Ovary (tissue), 9 donors: ENCODE measurements around the gene RFX3. TPM values are rescaled to one million over a fixed set of nuclear protein-coding genes. Genes with fewer than 3 reads are reported as not detected.

Experiments
- DNase-seq, 5 donors: peaks; one replicate each; pipeline ENCODE4 v3.0.0-alpha.2; 2019 to 2020
- H3K27ac ChIP-seq, 2 donors: fragments of 200-600 bp; one replicate each; pipeline versions ENCODE4 v1.5.1 to v1.8.0; 2019 to 2022
- H3K27me3 ChIP-seq: fragments of 200-600 bp; one replicate; pipeline ENCODE4 v1.8.0; 2022
- H3K36me3 ChIP-seq: fragments of 200-600 bp; sonication (generic); one replicate; pipeline ENCODE4 v1.5.1; 2019
- H3K4me1 ChIP-seq: one replicate; pipeline ENCODE4 v1.8.1; 2013; ENCODE audit warnings: mild to moderate bottlenecking, moderate library complexity; ENCODE audit not compliant: insufficient read depth
- H3K4me3 ChIP-seq: fragments of 200-600 bp; sonication (generic); one replicate; pipeline ENCODE4 v1.5.1; 2017
- H3K9me3 ChIP-seq, 2 donors: fragments of 200-600 bp in 1 of 2; sonication (generic) in 1 of 2; one replicate each; pipeline versions ENCODE4 v1.5.1 to v1.8.1; 2013 to 2019; ENCODE audit warnings: mild to moderate bottlenecking in 1 of 2, moderate library complexity in 1 of 2
- CTCF ChIP-seq, 3 donors: fragments of 450-650 bp in 2 of 3; fragments of 200-600 bp in 1 of 3; IDR thresholded peaks; one replicate each; pipeline versions ENCODE4 v1.5.1 to v1.8.0; 2016 to 2022; ENCODE audit warnings: antibody characterized with exemption in 3 of 3, mild to moderate bottlenecking in 1 of 3
- EP300 ChIP-seq: sonication (generic); formaldehyde crosslinking; IDR thresholded peaks from one replicate; pipeline ENCODE4 v1.6.1; 2017; ENCODE audit warnings: antibody characterized with exemption
- POLR2A ChIP-seq: fragments of 450-650 bp; IDR thresholded peaks from one replicate; pipeline ENCODE4 v1.6.1; 2017; ENCODE audit warnings: antibody characterized with exemption, mild to moderate bottlenecking, moderate library complexity
- WGBS, 3 donors: extraction: QIAGEN DNeasy Blood & Tissue Kit in 1 of 3; methylation state at CpG; one replicate each; pipeline versions ENCODE4 v1.1.5 to v1.1.7; 2013 to 2017; 5-methylcytosine and 5-hydroxymethylcytosine counted together
- intact Hi-C, 4 donors: fragments of 100-400 bp; cut with DNase I; formaldehyde crosslinking; loops; one replicate each; pipeline versions ENCODE4 v1.11.0 to v1.15.1; 2022 to 2023
- polyA plus RNA-seq, 2 donors: library from polyadenylated mRNA; stranded (reverse); fragments of 200-250 nt in 1 of 2; fragments of 350-450 nt in 1 of 2; fragmentation: Illumina TruSeq in 1 of 2; extraction: RNeasy Lipid Tissue Mini Kit (QIAGEN cat#74804) in 1 of 2; gene quantifications; one replicate each; pipeline ENCODE4 v1.2.3, GENCODE V29; 2013 to 2014
- total RNA-seq, 7 donors: library from RNA; depleted of rRNA in 2 of 7; stranded (reverse); fragments of >200 nt in 2 of 7; fragmentation: NEBNext Ultra II Directional in 3 of 7; extraction: Animal tissue kit (Norgen Biotek cat#: 25700) in 3 of 7; gene quantifications; one replicate each; pipeline versions ENCODE4 v1.1.0 to v1.2.4, GENCODE V29; 2016 to 2023
- donor health status: DM: no; HTN: no; CAD: no; lungs with moderate emphysema.
- donor health status: DM: no; HTN: no; CAD: no.
- donor health status: Bipolar disorder and iron deficiency.
- donor health status: DM: yes; HTN: yes; CAD: no.
- donor health status: DM: no; HTN: no; CAD: no.
- donor health status: DM: yes; HTN: yes; CAD: no.

The RFX3 gene
- total and polyA plus RNA-seq, 9 donors, result 2.6 to 22.7 (median 15.4) TPM

GRCh38 chr9:3371842-3372241, 154.0 kb downstream of the RFX3 start:
- intact Hi-C loops, result loop anchor here in 1 of 4 donors (5.0 kb wide), 1 partner anchor 985 kb away; no protein-coding TSS in a partner anchor
- no peak for DNase-seq
- 94 to 100% (median 97%) methylated on average over 2 of the region's 2 CpGs for WGBS, 3 donors

GRCh38 chr9:3370715-3371114, 155.1 kb downstream of the RFX3 start:
- Histone ChIP-seq H3K27me3 (no peaks in the 10 kb centered on the region), H3K4me3 (no peak overlapping the region), H3K36me3 (no peaks in the 10 kb centered on the region), H3K4me1 (no peaks in the 10 kb centered on the region), H3K9me3 (no peaks in the 10 kb centered on the region), H3K27ac (no peak overlapping the region)
- intact Hi-C loops, result loop anchor here in 1 of 4 donors (5.0 kb wide), 1 partner anchor 987 kb away; no protein-coding TSS in a partner anchor
- TF ChIP-seq EP300 (no peak), POLR2A (no peak), CTCF (IDR thresholded peaks at IDR 0.05) (no peak)
- DNase-seq, result no peak

More at GRCh38 chr9:3371842-3372241, 154.0 kb downstream of the RFX3 start:
- Histone ChIP-seq H3K9me3 (no peaks in the 10 kb centered on the region), H3K27me3 (no peaks in the 10 kb centered on the region), H3K4me1 (no peaks in the 10 kb centered on the region), H3K36me3 (no peaks in the 10 kb centered on the region), H3K4me3 (no peak overlapping the region), H3K27ac (no peak overlapping the region)
- TF ChIP-seq CTCF (IDR thresholded peaks at IDR 0.05) (no peak), POLR2A (no peak), EP300 (no peak)

- no peaks in the 10 kb centered on the region for H3K9me3 ChIP-seq
- no peaks in the 10 kb centered on the region for H3K27me3 ChIP-seq
- H3K4me3 ChIP-seq, result no peak overlapping the region
- no peaks in the 10 kb centered on the region for H3K36me3 ChIP-seq
- H3K27ac ChIP-seq, result no peak overlapping the region
- TF ChIP-seq CTCF (IDR thresholded peaks at IDR 0.05) (no peak), EP300 (no peak), POLR2A (no peak)
- WGBS, 3 donors, result 74 to 98% (median 94%) methylated on average over 2 of the region's 2 CpGs
- intact Hi-C loops, result no loop called here
- no peak for DNase-seq
- H3K4me1 ChIP-seq, result no peaks in the 10 kb centered on the region
Measured at GRCh38 chr9:3367185-3367584, 158.6 kb downstream of the RFX3 start.

GRCh38 chr9:3361689-3362392, 164.0 kb downstream of the RFX3 start:
- Histone ChIP-seq H3K4me3 (no peak overlapping the region), H3K36me3 (no peaks in the 10 kb centered on the region), H3K27me3 (no peaks in the 10 kb centered on the region), H3K4me1 (no peaks in the 10 kb centered on the region), H3K9me3 (no peaks in the 10 kb centered on the region), H3K27ac (no peak overlapping the region)
- no peak for DNase-seq
- intact Hi-C loops, result no loop called here
- 91 to 98% (median 98%) methylated on average over 2 of the region's 2 CpGs for WGBS, 3 donors
- TF ChIP-seq EP300, result no peak
- no peak for TF ChIP-seq POLR2A
- no peak for TF ChIP-seq CTCF (IDR thresholded peaks at IDR 0.05)
